Inferior parietal cortex (tissue), 1 donor: Measurements from ENCODE around the gene SEMA3B.
A peak's percentile ranks its signal among the peaks of the same experiment; 100 is the strongest.
"Not testable (repeated sequence)": the region's sequence is repeated elsewhere in the genome, so short reads cannot be mapped to it uniquely, and the experiment has no call there.

Experiments
- DNase-seq: peaks from one replicate; pipeline ENCODE4 v3.0.0-alpha.2; 2016; ENCODE audit errors: extremely low spot score

SEMA3B gene

DNA sequence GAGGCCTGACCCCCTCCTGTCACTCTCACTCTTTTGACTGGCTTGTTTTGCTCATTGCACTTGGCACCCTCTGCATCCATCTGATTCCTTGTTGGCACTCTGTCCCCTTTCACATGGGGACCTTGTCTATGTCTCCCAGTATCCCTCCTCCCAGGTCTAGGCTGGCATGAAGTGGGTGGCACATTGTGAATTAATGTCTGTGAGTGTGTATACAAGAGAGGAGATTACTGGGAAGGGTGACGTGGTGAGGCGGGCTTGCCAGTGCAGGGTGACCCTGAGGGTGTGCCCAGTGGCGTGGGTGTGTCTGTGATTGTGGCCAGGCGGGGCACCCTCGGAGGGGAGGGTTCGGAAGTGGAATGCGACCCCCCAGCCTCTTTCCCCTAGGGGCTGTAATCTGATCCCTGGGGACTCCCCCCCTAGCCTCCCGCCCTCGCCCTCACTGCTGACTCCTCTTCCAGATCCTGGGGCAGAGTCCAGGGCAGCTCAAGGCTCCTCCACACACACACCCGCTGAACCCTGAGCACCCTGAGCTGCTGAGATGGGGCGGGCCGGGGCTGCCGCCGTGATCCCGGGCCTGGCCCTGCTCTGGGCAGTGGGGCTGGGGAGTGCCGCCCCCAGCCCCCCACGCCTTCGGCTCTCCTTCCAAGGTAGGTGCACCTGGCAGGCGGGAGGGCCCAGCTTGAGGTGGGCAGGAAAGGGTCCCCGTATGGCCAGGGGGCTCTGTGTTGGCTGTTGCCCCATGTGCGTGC, at the start of gene SEMA3B:
Gene SEMA3B, plus strand, starts transcription at position 445 of the 749 bp plus-strand sequence. Its CDS starts 94 bp downstream, at position 539.
- no peak for DNase-seq

DNA sequence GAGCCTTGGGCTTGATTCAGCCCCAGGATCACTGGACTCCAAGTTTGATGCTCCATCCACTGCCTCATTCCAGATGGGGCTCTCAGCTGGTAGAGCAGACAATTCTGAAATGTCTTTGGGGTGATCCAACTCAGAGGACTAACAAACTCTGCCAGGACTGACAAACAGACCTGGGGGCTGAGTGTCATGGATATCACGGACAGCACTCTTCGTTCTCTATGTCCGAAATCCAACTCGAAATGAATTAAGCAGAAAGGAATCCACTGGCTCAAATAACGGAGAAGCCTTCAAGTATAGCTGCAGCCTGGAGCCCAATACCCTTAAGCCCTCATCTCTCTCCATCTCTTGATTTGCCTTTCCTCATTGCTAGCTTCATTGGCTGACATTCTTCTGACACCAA, 49.7 kb upstream of the SEMA3B start:
- DNase-seq, result no peak

GRCh38 chr3:50220109-50220508, 48.8 kb upstream of the SEMA3B start:
- DNase-seq, result no peak

GRCh38 chr3:50221051-50221410, 47.9 kb upstream of the SEMA3B start:
- no peak for DNase-seq

DNA sequence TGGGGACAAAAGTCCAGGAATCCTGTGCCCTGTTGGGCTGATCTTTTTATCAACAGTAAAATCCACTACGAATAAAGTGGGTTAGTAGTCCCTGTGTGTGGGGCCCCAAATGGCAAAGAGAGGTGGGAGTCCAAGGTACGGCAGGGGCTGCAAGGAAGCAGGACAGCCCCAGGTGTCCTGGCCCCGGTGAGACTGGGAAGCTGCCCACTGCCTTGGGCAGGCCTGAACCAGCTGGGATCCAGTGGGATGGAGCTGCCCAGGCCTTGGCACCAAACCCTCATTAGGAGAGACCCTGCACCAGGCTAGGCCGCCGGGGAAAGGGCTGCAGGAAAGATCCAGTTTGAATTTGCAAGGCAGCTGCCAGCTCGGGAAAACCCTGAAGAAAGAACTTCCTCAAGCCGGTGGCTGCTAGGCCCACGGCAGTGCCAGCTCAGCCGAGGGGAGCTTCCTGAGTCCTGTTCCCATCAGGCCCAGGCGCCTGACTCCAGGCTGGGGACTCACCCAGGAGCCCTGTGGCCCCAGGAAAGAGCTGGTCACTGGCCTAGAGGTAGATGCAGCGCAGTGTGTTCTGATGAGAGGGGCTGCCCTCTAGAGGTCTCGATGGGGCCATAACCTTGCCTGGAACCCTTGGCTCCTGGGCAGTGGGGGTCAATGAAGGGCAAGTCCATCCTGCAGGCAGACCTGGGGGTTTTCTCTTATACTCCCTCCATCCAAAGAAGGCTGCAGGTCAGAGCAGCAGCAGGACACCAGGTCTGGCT, 47.4 kb upstream of the SEMA3B start:
- DNase-seq, result no peak

DNA sequence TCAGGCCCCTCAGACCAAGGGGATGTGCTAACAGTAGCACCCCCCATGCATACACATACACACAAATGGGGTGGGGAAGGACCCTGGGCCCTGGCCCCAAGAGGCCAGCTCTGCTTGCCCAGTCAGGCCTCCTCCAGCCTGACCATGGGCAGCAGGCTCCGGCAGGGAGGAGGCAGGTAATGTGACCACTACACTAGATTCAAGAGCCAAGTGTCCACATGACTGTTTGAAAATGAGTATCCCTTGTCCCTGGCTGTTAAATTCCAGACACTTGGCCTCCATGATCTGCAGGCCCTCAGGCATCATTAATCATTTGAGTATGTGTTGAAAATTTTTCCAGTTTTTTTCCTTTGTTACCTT, 46.8 kb upstream of the SEMA3B start:
- DNase-seq, result no peak

DNA sequence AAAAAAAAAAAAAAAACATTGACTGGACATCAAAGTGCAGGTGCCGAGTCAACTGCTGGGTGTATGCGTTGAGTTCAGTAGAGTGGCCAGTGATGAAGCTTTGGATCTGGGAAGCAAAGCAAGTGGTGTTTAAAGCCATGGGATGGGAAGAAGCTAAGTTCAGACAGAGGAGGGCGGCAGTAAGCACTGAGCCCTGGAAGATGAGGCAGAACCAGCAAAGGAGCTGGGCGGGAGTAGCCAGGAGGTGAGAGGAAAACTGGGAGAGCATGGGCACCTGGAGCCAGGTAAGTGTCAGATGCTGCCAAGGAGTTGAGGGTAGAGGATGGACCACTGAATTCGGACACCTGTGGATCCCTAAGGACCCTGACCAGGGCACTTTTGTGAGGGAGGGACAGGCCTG, 44.3 kb upstream of the SEMA3B start:
- DNase-seq, result no peak

- DNase-seq, result peak; percentile 60
Measured at GRCh38 chr3:50226888-50227389, 42.0 kb upstream of the SEMA3B start.

- DNase-seq, result peak; percentile 91
Measured at GRCh38 chr3:50227390-50228183, 41.4 kb upstream of the SEMA3B start.

- DNase-seq, result not testable (repeated sequence)
Measured at GRCh38 chr3:50228184-50228763, 40.7 kb upstream of the SEMA3B start.

DNA sequence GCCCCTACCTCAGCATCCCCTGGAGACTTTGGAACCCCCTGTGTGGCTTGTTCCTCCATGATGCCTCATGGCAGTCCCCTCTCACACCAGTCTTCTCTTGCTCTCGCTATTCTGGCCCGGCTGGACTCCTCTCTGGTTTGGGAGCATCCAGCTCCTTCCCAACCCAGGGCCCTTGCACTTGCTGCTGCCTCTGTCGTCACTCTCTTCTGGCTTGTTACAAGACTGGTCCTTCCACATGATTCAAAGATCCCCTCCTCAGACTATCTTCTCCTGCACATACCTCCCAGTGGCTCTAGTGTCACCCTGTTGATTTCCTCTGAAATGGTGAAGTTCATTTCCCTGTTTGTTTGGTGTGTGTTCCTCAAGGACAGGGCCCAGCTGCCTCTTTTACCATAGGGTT, 39.5 kb upstream of the SEMA3B start:
- no peak for DNase-seq

DNA sequence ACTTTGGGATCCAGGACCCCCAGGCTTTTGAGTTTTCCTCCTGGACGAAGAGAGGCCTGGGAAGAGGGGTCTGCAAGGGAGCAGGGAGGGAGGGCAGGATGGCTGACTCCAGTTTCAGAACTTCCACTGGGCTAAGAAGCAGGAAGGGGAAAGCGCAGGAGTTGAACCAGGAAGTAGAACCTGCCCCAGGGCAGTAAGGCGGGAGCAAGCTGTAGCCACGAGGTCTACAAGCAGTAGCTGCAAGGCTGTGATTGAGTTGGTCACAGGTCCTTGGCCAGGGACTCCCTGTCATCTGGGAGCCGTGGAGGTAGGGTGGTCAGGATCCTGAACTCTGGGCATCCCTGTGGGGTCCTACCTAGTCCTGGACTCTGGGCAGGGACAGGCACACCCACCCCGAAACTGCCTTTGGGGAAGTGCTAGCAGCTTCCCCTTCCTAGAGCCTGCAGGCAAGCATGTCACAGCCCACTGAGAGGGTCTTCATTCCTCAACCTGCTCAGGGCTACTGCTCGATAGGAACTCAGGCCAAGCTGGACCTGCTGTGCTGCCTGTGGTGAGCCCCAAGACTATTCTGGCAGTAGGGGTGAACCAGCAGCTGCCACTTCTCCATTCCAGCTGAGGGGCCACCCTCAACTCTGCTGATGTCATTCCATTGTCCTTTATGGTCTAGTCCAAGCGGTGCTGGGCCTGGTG, 38.7 kb upstream of the SEMA3B start:
- no peak for DNase-seq

- no peak for DNase-seq
Measured at GRCh38 chr3:50230794-50231125, 38.2 kb upstream of the SEMA3B start.

DNA sequence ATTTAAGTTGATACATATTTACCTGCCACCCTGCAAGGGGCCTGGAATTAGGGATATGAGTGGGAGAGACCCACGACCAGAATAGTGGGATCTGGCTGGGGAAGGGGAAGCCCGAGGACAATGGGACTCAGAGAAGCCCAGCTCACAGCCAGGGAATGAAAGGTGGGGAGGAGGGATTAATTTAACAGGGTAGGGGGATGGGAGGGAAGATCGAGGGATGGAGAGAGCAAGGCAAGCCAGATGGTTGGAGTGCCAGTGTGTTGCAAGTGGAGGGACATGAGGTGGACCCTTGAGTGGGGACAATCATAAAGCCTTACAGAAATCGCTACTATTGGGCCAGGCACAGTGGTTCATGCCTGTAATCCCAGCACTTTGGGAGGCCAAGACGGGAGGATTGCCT, 37.4 kb upstream of the SEMA3B start:
- no peak for DNase-seq

DNA sequence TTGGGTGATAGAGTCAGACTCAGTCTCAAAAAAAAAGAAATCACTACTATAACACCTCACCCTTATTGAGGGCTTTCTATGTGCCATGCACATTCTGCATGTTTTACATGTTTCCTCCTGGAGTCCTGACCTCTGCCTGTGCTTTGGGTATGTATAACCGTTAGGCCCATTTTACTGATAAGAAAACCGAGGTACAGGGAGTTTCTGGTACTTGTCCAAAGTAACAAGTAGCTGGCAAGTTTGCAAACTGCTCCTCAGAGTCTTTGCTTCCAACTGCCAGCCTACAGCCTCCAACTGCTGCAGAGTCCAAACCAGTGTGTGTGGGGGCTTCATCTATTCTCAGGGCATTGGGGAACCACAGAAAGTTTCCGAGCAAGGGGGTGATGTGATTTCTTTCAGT, 36.6 kb upstream of the SEMA3B start:
- no peak for DNase-seq

GRCh38 chr3:50233176-50233575, 35.8 kb upstream of the SEMA3B start:
- no peak for DNase-seq

GRCh38 chr3:50235716-50236483, 33.0 kb upstream of the SEMA3B start, which contains the start of gene GNAI2:
GNAI2 (plus strand) TSS chr3:50236204; CDS start chr3:50236336, 132 bp downstream.
- peak; percentile 96 for DNase-seq

- no peak for DNase-seq
Measured at GRCh38 chr3:50236484-50237132, 32.3 kb upstream of the SEMA3B start.

DNA sequence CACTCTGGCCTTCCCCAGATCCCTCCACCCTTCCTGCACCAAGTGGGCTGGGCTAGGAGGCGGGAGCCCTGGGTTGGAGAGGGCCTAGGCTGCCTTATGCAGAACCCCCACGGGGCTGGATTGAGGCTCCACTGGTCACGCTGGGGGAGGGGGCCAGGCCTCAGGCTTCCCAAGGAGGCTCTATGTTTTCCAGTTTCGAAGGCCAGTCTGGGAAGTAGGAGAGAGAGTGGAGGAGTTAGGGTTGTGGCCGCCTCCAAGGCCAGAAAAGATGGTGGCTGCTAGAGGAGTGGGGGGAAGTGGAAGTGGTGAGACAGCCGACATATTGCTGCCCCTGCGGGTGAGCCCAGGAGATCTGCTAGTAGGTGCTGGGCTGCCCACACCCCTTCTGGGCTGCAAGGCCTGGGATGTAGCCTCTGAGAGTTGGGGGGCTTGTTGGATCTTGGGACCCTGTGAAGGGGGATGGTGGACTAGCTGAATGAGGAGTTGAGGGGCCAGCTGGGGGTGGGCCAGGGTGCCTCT, 31.8 kb upstream of the SEMA3B start:
- DNase-seq, result no peak
